HG03045 (cell line): Measurements from ENCODE around the gene CD81.
"Not testable (repeated sequence)": the region's sequence is repeated elsewhere in the genome, so short reads cannot be mapped to it uniquely, and the experiment has no call there.

ENCODE experiments used
- ATAC-seq: cut with Tn5 transposase; IDR thresholded peaks from one replicate; pipeline ENCODE4 v1.9.1; 2021; ENCODE audit warnings: mild to moderate bottlenecking, moderate library complexity; ENCODE audit not compliant: unreplicated experiment

CD81 gene

DNA sequence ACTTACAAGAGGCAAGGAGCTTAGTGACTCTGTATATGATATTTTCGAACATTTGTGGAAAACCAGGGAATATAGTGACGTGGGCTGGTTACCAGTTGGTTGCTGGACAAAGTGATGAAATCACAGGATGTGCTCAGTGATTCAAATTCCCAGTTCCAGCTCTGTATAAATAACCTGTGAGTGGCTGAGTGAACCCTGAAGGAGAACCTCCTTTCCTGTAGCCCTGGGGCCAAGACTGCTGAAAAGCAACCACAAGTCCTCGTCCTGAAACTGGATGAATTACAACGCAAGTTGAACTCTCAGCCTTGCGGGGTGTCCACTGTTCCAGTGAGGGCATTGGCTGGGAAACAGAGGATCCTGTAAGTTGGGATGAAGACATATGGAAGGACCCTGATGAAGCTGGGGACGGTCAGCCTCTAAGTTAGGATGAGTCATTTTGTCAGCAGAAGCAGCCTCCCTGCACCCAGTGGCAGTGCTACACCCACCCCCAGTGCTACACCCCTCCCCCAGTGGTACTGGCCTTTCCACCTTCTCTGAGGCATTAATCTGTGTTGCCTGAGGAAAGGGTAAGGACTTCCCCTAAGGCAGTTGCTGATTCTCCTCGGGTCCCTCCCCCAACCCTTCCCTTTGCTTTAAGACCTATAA lies 22.0 kb upstream of the CD81 start:
- no peak for ATAC-seq

DNA sequence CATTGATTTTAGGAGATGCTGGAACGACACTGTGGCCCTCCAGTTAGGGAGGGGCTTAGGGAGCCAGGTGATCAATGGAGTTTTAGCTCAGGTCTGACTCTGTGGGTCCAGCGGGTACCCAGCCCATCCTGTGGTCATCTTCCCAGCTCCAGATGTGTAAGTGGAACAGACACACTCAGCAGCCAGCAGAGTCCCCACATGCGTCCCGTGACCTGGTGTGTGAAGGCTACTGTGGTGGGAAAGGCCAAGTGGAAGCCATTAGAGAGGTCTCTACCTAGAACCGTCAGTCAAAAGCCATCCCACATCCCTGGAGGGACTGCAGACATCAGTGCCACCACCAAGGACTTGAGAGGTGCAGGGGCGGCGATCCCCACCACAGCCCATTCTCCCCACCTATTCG lies 19.9 kb upstream of the CD81 start:
- ATAC-seq: no peak

DNA sequence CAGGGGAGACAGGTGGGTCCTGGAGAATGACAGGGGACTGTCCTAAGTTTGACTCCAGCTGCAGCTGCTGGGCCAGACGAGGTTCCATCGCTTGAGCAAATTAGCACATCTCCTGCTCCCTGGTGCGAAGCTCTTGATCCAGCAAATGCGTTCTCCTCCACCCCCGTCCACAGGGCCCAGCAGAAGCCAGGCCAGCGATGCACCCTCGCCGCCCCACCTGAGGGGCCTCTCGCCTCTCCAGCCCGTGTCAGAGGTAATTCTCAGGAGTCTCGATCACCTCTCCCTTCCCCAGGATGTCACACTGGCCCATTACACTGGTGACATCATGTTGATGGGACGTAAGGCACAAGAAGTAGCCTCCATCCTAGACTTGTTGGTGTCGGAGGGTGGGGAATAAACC lies 19.5 kb upstream of the CD81 start:
- not testable (repeated sequence) for ATAC-seq

DNA sequence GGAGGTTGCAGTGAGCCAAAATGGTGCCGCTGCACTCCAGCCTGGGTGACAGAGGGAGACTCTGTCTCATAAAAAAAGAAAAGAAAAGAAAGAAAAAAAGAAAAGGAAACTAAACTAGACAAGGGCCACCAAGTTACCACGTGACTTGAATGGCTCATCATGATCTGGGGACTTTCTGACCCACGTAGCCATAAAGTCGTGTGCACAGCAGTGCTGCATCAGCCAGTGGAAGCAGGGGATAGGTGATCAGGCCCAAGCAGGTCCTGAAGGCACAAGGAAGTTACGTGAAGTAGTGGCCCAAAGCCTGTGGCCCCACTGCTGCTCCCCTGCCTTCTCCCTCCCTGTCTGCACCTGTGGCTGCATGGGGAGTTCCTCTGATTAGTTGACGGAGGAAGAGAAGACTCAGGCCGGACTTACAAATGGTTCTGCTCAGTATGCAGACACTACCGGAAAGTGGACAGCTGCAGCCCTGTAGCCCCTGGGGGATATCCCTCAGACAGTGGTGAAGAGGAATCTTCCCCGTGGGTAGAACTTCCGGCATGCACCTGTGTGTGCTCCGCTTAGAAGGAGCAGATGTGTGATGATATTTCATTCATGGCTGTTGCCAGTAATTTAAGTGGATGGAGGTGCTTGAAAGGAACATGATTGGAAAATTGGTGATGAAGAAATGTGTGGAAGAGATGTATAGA lies 18.2 kb upstream of the CD81 start:
- ATAC-seq: no peak

DNA sequence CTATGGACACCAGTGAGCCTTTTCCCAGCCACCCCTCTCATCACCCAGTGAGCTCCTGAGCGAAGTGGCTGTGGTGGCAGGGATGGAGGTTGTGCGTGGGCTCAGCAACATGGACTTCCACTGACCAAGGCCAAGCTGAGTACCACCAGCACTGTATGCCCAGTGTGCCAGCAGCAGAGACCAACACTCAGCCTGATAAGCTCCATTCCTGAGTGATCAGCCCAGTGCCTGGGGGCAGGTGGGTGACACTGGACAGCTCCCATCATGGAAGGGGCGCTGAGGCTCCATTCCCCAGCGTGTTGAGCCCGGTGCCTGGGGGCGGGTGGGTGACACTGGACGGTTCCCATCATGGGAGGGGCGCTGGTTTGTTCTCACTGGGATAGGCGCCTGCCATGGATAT lies 17.6 kb upstream of the CD81 start:
- ATAC-seq: no peak

DNA sequence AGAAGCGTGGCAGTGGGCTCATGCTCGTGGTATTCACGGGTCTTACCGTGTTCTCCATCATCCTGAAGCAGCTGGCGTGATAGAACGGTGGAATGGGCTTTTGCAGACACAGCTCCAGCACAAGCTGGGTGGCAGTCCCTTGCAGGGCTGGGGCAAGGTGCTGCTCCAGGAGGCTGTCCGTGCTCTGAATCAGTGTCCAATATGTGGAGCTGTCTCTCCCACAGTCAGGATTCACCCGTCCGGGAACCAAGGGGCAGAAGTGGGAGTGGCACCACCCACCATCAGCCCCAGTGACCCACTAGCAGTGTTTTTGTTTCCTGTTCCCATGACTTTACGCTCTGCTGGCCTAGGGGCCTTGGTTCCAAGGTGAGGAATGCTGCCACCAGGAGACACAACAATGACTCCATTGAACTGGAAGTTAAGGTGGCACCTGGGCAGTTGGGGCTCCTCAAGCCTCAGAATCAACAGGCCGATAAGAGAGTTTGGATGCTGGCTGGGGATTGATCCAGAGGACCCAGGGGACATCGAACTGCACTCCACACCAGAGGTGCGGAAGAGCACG lies 16.9 kb upstream of the CD81 start:
- no peak for ATAC-seq

DNA sequence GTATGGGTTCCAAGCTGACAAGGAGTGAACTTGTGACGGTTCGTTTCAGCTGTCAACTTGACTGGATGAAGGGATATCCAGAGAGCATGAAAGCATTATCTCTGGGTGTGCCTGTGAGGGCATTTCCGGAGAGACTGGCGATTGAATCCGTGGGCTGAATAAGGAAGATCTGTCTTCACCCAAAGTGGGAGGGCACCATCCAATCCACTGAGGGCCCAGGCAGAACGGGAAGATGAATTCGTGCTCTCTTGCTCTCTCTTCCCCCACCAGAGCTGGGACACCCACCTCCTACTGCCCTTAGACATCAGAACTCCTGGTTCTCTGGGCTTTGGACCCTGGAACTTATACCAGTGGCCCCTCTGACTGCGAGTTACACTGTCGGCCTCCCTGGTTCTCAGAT lies 15.5 kb upstream of the CD81 start:
- ATAC-seq: no peak

DNA sequence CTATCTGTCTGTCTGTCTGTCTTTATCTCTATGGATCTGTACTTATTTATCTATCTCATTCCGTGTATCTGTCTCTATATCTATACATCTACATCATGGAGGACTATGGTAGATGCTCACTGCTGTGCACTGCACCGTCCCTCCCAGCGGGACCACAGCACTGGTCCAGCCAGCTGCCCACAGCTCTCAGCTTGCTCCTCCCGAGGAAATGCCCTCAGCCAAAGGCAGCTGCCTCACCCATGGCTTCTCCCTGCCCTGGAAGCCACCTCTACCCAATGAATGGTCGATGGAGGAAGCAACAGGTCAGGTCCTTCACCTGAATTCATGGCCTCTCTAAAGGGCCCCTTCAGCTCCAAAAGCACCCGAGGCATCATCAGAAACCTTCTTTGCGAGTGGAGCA lies 14.7 kb upstream of the CD81 start:
- no peak for ATAC-seq

DNA sequence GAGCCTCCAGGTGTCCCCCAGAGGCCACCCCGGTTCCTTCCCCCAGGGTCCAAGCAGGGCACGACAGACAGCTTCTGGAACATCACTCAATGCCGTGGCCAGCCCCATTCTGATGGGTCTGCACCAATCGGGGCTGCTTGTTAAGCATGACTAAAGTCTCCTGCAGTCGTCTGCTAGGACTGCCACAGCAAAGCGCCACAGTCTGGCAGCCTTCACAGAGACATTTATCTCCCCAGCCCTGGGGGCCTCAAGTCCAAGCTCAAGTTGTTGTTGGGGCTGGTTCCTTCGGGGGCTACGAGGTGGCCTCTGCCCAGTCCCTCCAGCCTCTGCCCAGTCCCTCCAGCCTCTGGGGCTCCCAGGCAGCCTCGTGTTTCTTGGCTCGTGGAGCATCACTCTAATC lies 14.0 kb upstream of the CD81 start:
- ATAC-seq: no peak

DNA sequence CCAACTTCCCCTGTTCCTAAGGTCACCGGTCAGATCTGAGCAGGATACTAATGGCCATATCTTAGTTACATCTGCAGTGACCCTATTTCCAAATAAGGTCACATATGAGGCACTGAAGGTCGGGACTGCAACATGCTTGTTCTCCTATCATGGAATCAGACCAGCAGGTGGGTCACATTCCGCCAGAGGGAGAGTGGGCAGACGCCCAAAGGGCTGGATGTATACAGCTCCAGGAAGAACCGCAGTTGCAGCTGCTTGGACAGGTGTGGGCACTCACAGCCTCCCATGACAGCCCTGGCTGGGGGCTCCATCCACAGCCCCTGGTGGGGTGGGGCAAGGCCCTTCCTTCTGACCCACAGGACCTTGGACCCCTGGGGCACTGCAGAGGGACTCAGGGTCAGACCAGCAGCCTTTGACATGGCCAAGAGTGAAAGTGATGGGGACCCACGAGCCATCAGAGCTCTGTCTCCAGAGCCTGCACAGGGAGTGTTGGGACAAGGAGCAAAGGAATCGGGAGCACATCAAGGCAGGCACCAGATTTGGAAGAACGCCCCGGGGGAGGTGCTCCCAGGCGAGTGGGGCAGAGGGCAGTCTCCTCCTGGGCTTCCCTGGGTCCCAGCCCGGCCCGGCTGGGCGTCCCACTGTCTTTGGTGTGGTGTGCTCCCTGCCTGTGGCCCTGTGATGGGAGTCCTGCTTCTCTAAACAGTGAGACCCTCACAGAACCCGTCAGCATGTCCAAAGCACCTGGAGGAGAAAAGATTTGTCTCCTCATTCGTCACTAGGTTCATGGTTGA lies 13.3 kb upstream of the CD81 start:
- no peak for ATAC-seq

DNA sequence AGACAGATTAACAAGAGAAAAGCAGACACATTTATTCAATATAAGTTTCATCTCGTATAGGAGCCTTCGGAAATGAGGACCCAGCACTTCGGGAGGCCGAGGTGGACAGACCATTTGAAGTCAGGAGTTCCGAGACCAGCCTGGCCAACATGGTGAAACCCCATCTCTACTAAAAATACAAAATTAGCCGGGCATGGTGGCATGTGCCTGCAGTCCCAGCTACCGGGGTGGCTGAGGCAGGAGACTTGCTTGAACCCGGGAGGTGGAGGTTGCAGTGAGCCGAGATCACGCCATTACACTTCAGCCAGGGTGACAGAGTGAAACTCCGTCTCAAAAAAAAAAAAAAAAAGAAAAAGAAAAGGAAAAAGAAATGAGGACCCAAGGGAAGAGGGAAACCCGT lies 12.7 kb upstream of the CD81 start:
- not testable (repeated sequence) for ATAC-seq

DNA sequence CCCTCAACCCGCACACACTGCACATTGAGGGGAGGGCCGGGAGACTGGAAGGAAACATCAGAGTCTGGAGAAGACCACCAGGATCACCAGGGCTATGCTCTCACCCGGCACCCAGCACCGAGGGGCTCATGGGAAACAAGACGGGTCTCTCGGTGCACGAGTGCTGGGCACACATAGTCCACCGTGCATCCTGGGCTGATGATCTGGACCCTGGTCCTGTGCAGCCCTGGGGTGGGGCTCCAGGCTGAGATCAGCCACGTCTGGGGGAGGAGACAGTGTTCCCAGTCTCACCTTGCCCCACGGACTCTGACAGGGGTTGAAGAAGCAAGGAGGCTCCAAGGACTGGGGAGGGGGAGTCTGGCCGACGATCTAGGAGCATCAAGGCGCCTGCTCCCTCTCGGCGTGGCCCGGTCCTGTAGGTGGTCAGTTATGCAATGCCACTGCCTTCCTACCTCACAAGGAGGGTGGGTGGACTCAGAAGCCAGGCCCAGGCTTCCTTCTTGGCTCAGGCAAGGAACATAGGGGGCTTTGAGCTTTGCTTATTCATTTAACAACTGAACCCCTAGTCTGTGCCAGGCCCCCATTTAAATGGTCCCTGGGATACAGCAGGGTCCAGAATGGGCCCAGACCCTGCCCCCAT lies 11.4 kb upstream of the CD81 start:
- ATAC-seq: no peak

DNA sequence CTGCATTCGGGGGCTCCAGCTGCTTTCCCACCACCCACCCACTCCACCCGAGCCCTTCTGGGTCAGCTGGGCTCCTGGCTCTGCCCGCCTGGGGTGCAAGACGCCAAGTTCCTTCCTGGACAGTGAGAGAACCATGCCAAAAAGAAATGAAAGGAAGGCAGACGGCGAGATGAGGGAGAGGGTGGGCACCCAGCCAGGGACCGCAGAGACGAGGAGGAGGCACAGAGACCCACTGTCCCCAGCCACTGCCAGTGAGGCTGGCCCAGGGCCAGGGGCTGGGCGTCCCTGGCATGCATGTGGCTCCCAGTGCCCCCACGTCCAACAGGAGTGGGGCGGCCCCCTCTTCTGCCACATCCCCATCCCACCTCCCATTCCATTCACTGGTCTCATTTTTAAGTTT lies 10.8 kb upstream of the CD81 start:
- no peak for ATAC-seq

DNA sequence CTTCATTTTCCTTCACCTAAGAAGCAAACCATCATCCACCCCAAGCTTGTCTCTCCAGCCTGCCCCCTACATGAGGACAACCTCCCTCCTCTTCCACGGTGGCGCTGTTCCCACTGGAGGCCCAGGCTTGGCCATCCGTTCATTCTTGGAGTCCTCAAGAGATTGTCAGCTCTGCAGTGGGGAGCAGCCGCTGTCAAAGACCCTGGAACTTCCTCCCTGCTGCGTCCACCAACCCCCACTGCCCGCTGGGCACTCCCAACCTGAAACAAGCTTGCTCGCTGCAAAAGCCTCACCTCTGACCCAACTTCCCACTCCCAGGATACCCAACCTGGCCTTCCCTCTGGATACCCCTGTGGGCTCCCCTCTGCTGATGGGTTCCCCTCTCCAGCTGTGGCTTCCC lies 10.4 kb upstream of the CD81 start:
- ATAC-seq: no peak

DNA sequence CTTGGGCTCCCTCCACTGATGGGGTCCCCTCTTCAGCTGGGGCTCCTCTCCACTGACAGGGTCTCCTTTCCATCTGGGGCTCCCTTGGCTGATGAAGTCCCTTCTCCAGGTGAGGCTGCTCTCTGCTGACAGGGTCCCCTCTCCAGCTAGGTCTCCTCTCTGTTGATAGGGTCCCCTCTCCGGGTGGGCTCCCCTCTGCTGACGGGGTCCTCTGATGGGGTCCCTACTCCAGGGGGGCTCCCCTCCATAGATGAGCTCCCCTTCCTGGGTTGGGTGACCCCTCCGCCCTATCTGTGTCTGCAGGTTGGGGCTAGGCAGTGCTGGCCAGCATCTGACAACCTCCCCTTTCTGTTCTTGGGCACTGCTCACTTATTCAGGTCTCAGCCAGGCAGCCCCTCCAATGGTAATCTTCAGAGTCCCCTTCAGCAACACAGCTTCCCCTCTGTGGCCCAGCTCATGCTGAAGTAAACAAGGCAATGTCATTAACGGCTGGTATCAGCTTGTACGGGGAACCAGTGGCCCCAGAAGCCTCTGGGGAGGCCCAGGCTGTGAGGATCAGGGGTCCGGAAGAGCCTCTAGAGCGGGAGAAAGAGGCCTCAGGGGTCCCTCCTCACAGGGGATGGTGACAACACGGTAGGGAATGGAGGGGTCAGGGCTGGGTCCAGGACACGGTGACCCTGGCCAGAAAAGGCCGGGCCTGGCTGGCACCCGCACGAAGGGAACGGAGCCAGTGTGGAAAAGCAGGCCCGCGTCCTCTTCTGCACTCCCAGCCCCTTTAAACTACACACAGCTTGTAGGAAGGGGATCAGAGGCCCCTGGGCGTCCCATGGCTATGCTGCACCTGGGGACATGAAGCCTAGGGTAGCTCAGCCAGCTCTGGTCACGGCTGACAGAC lies 9.6 kb upstream of the CD81 start:
- no peak for ATAC-seq

DNA sequence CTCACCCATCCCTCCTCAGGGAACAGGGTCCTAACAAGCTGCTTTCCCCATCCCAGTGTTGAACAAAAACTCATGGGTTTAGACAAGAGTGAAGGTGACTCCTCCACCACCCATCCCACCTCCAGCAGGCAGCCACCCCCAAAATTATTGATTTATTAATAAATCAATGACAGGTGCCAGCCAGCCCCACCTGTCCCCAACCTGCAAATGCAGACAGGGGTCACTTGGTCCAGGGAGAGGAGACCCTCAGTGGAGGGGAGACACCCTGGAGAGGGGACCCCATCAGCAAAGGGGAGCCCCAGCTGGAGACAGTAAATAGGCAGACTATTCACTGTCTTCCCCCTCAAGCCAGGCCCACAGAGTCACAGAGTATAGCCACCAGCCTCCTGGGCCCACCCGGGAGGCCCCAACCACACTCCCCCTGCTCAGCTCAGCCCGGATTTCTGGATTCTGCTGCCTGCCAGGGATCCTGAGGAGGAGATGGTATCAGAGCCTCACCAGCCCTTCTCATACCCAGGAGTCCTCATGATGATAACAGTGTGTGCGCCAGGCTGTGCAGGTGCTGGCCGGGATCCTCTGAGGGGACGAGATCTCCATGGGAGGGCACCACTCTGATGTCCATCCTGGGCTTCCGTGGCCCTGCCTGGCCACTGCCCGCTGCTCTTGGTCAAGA lies 8.8 kb upstream of the CD81 start:
- no peak for ATAC-seq

DNA sequence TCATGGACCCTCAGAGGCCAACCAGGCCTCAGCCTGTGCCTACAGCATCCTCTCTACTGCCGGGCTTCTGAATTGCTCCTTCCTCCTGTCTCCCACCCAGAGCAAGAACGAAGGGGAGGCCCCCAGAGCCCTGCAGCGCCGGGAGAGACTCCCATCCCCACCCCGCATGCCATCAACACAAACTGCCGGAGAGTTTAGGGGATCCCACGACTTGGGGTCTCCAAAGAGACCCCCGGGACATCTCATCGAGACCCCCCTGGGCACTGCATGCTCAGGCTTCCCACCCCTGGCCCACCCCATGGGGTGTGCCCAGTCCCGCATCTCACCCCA lies 8.3 kb upstream of the CD81 start:
- ATAC-seq: no peak

DNA sequence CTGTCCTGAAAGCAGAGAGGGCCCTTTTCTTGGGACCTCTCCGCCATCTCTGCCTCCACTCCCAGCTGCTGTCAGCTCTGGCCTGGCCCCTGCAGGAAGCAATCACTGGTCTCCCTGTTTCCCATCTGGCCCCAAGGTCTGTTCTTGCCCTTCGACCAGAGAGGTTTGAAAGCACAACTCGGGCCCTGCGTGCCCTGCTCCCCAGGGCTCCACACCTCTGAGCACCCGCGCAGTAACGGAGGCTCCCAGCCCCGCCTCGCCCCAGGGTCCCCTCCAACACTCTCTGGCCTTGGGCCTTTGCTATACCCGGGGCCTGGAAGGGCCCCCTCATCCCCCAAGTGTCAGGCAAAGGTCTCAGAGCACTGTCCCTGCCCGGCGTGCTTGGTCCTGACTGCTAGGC lies 7.8 kb upstream of the CD81 start:
- no peak for ATAC-seq

DNA sequence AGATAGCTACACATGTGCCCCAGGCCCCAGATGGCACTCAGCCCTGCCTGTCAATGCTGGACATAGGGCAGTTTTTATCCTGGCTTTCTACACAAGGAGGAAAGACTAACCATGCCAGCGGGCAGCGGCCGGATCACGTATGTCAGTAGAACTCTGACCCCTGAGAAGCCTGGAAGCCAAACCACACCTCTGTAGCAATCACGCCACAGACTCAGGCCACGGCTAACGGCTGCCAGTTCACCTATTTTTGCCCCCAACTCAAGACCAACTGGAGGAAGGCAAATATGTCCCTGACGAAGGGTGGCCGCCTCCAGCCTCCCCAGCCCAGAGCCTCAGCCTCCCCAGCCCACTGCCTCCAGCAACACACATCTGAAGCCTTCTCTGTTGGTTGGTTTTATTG lies 7.2 kb upstream of the CD81 start:
- ATAC-seq: no peak
